HepG2 (cell line): ENCODE results near the gene REPS2. TPM values are rescaled to one million over a fixed set of nuclear protein-coding genes. Genes with fewer than 3 reads are reported as not detected.

Source experiments
- ATAC-seq: fragments of 200-7000 bp; cut with Tn5 transposase; 3 replicates; pipeline ENCODE4 v1.9.1; 2020; ENCODE audit warnings: mild to moderate bottlenecking, moderate library complexity
- BruUV-seq: library from RNA; stranded (reverse); fragments of 400-500 nt; replicated peaks from 2 replicates; lab custom pipeline; 2021; lab: Mats Ljungman, UMichigan
- CTCF ChIA-PET: fragments of 300-600 bp; formaldehyde crosslinking; extraction: SDS; loops from one replicate; lab custom pipeline; 2021; ENCODE audit warnings: low total read pairs, inconsistent platforms, low intra/inter-chr PET ratio; lab: Yijun Ruan, JAX
- POLR2A ChIA-PET: fragments of 350-600 bp; sonication (Branson Sonifier 250); formaldehyde crosslinking; loops from one replicate; lab custom pipeline; 2020; ENCODE audit warnings: antibody characterized with exemption, inconsistent platforms; lab: Yijun Ruan, JAX
- DNase-seq: peaks from one replicate; pipeline ENCODE4 v3.0.0-alpha.2; 2015; ENCODE audit warnings: low spot score
- FAIRE-seq: peaks from 3 replicates; lab custom pipeline; 2011; peaks lifted over from hg19 to GRCh38; lab: Jason Lieb, UNC
- H2AFZ ChIP-seq: one replicate; pipeline ENCODE4 v1.6.1; 2011; ENCODE audit warnings: low read length, inconsistent platforms
- H3K27ac ChIP-seq: fragments of 300-600 bp; 3 replicates; pipeline ENCODE4 v1.8.0; 2011; ENCODE audit warnings: mixed run types, mild to moderate bottlenecking, mixed read lengths, low read length, inconsistent platforms; ENCODE audit not compliant: insufficient read depth; ENCODE audit errors: extremely low read length
- H3K27me3 ChIP-seq, 2 experiments: fragments of 200-600 bp in 1 of 2; 2 replicates in 1 of 2; 3 replicates in 1 of 2; pipeline versions ENCODE4 v1.6.0 to v1.8.0; 2011; ENCODE audit warnings: low read length in 2 of 2, mild to moderate bottlenecking in 2 of 2, moderate library complexity in 2 of 2, inconsistent platforms in 1 of 2; ENCODE audit not compliant: insufficient read depth in 2 of 2, control insufficient read depth in 1 of 2
- H3K36me3 ChIP-seq, 2 experiments: fragments of 200-600 bp in 1 of 2; replicated peaks in 1 of 2; 2 replicates in 1 of 2; 3 replicates in 1 of 2; pipeline versions ENCODE4 v1.5.1 to v1.8.0; 2011; ENCODE audit warnings: low read length in 2 of 2, inconsistent platforms in 1 of 2; ENCODE audit not compliant: insufficient read depth in 2 of 2, control insufficient read depth in 1 of 2
- H3K4me1 ChIP-seq: 2 replicates; pipeline ENCODE4 v1.5.1; 2012; ENCODE audit warnings: low read length, inconsistent platforms; ENCODE audit not compliant: insufficient read depth
- H3K4me2 ChIP-seq: 2 replicates; pipeline ENCODE4 v1.6.0; 2011; ENCODE audit warnings: low read depth, low read length, inconsistent platforms
- H3K4me3 ChIP-seq, 3 experiments: fragments of 200-600 bp in 1 of 3; sonication (generic), shearing (Covaris generic) in 1 of 3; replicated peaks in 1 of 3; 2 replicates each; pipeline ENCODE4 v1.5.1; 2011 to 2016; ENCODE audit warnings: low read length in 3 of 3, inconsistent platforms in 2 of 3, low read depth in 2 of 3, mild to moderate bottlenecking in 2 of 3, control low read depth in 1 of 3, mixed read lengths in 1 of 3; ENCODE audit not compliant: insufficient read depth in 1 of 3
- H3K79me2 ChIP-seq: one replicate; pipeline ENCODE4 v1.6.1; 2011; ENCODE audit warnings: low read length, inconsistent platforms; ENCODE audit not compliant: insufficient read depth
- H3K9ac ChIP-seq: 2 replicates; pipeline ENCODE4 v1.6.0; 2011; ENCODE audit warnings: mild to moderate bottlenecking, low read depth, low read length, inconsistent platforms; ENCODE audit not compliant: insufficient read depth
- H3K9me3 ChIP-seq: 2 replicates; pipeline ENCODE4 v1.5.1; 2012; ENCODE audit warnings: mild to moderate bottlenecking, low read length
- H4K20me1 ChIP-seq: 2 replicates; pipeline ENCODE4 v1.6.0; 2011; ENCODE audit warnings: inconsistent platforms, mild to moderate bottlenecking, low read length, moderate library complexity; ENCODE audit not compliant: insufficient read depth
- ARNTL ChIP-seq: sonication (generic); formaldehyde crosslinking; IDR thresholded peaks from 2 replicates; pipeline ENCODE4 v1.4.0; 2020; ENCODE audit warnings: mild to moderate bottlenecking, missing genetic modification reagents
- CAMTA2 ChIP-seq: sonication (generic); formaldehyde crosslinking; IDR thresholded peaks from 2 replicates; pipeline ENCODE4 v1.4.0; 2020; ENCODE audit warnings: mild to moderate bottlenecking, missing genetic modification reagents, borderline replicate concordance
- CC2D1A ChIP-seq: sonication (generic); formaldehyde crosslinking; IDR thresholded peaks from 2 replicates; pipeline ENCODE4 v1.8.1; 2023; ENCODE audit warnings: mild to moderate bottlenecking, missing genetic modification reagents
- FLYWCH1 ChIP-seq: sonication (generic); formaldehyde crosslinking; IDR thresholded peaks from 2 replicates; pipeline ENCODE4 v1.8.1; 2023; ENCODE audit warnings: mild to moderate bottlenecking, missing genetic modification reagents
- HES4 ChIP-seq: sonication (generic); formaldehyde crosslinking; IDR thresholded peaks from 2 replicates; pipeline ENCODE4 v1.9.0; 2021; ENCODE audit warnings: mild to moderate bottlenecking, missing genetic modification reagents, borderline replicate concordance
- KAT7 ChIP-seq: IDR thresholded peaks from 2 replicates; pipeline ENCODE4 v1.6.1; 2018; ENCODE audit warnings: borderline replicate concordance, missing compliant biosample characterization
- MLLT10 ChIP-seq: sonication (generic); formaldehyde crosslinking; IDR thresholded peaks from 2 replicates; pipeline ENCODE4 v1.4.0; 2020; ENCODE audit warnings: missing genetic modification reagents
- NFIC ChIP-seq: IDR thresholded peaks from 2 replicates; pipeline ENCODE4 v1.6.1; 2012; ENCODE audit warnings: mild to moderate bottlenecking, low read length, inconsistent platforms
- PCBP1 ChIP-seq: fragments of 200-400 bp; formaldehyde crosslinking; IDR thresholded peaks from 2 replicates; pipeline ENCODE4 v1.6.1; 2017; ENCODE audit warnings: mild to moderate bottlenecking, low read depth, low read length, borderline replicate concordance
- POLR2AphosphoS2 ChIP-seq: IDR thresholded peaks from 2 replicates; pipeline ENCODE4 v1.6.1; 2011; ENCODE audit warnings: low read depth, low read length, improper control_type of control experiment
- RAD21 ChIP-seq: fragments of 450-650 bp; formaldehyde crosslinking; IDR thresholded peaks from 2 replicates; pipeline ENCODE4 v1.5.0; 2020; ENCODE audit warnings: mild to moderate bottlenecking
- SUZ12 ChIP-seq: fragments of 150-350 bp; IDR thresholded peaks from 2 replicates; pipeline ENCODE4 v1.6.1; 2014; ENCODE audit warnings: low read depth, low read length
- ZNF335 ChIP-seq: sonication (generic); formaldehyde crosslinking; IDR thresholded peaks from 2 replicates; pipeline ENCODE4 v1.4.0; 2020; ENCODE audit warnings: missing genetic modification reagents
- ZNF44 ChIP-seq: sonication (generic); formaldehyde crosslinking; IDR thresholded peaks from 2 replicates; pipeline ENCODE4 v1.5.1; 2020; ENCODE audit warnings: mild to moderate bottlenecking, missing genetic modification reagents
- ZNF441 ChIP-seq: sonication (generic); formaldehyde crosslinking; IDR thresholded peaks from 2 replicates; pipeline ENCODE4 v1.7.0; 2021; ENCODE audit warnings: missing genetic modification reagents, borderline replicate concordance
- ZNF546 ChIP-seq: sonication (generic); formaldehyde crosslinking; conservative IDR thresholded peaks from 2 replicates; pipeline ENCODE4 v1.8.1; 2023; ENCODE audit warnings: mild to moderate bottlenecking, missing genetic modification reagents
- ZNF556 ChIP-seq: sonication (generic); formaldehyde crosslinking; IDR thresholded peaks from 2 replicates; pipeline ENCODE4 v1.4.0; 2020; ENCODE audit warnings: mild to moderate bottlenecking, missing genetic modification reagents, borderline replicate concordance
- ZNF598 ChIP-seq: sonication (generic); formaldehyde crosslinking; IDR thresholded peaks from 2 replicates; pipeline ENCODE4 v1.5.1; 2020; ENCODE audit warnings: mild to moderate bottlenecking, missing genetic modification reagents, borderline replicate concordance
- WGBS: methylation state at CpG from one replicate; pipeline ENCODE4 v1.1.6; 2017; ENCODE audit warnings: low lambda C conversion rate; 5-methylcytosine and 5-hydroxymethylcytosine counted together
- in situ Hi-C: cut with HindIII; loops from 2 replicates; pipeline ENCODE4 v1.10.0; 2017; ENCODE audit warnings: low pct_unique_long_range_greater_than_20kb; ENCODE audit not compliant: extremely low pct_ligation_motif_present
- intact Hi-C: fragments of 100-400 bp; cut with micrococcal nuclease; formaldehyde crosslinking; loops from one replicate; pipeline ENCODE4 v1.10.0; 2022; ENCODE audit not compliant: unreplicated experiment
- polyA plus RNA-seq, 8 experiments: library from polyadenylated mRNA; depleted of rRNA in 3 of 8; stranded (reverse) in 7 of 8; unstranded in 1 of 8; fragments of >200 nt; fragmentation: Illumina TruSeq in 4 of 8; extraction: Trizol in 4 of 8; gene quantifications; 2 replicates each; pipeline versions ENCODE4 v1.2.1 to v1.2.3, GENCODE V29; 2011 to 2016; ENCODE audit warnings: low read depth in 4 of 8, missing spikeins in 1 of 8, mixed read lengths in 1 of 8; ENCODE audit not compliant: insufficient read depth in 1 of 8
- total RNA-seq, 5 experiments: library from RNA; depleted of rRNA; stranded (reverse); fragments of >200 nt; fragmentation: Illumina TruSeq; extraction: Trizol; gene quantifications; 2 replicates each; pipeline ENCODE4 v1.2.3, GENCODE V29; 2016; ENCODE audit warnings: low read depth in 1 of 5
- TF ChIP-seq, protein P1 (sequence below): sonication (generic); formaldehyde crosslinking; IDR thresholded peaks from 2 replicates; pipeline ENCODE4 v1.8.1; 2023; ENCODE audit warnings: mild to moderate bottlenecking, missing genetic modification reagents
- TF ChIP-seq, protein P2 (sequence below): sonication (generic); formaldehyde crosslinking; IDR thresholded peaks from 2 replicates; pipeline ENCODE4 v1.4.0; 2020; ENCODE audit warnings: missing genetic modification reagents, borderline replicate concordance

The REPS2 gene
- total and polyA plus RNA-seq, 2 of the 13 experiments (the other 11 are each of a cell fraction or from before 2014, with no cell fraction given), result 0.05 to 0.58 TPM

DNA sequence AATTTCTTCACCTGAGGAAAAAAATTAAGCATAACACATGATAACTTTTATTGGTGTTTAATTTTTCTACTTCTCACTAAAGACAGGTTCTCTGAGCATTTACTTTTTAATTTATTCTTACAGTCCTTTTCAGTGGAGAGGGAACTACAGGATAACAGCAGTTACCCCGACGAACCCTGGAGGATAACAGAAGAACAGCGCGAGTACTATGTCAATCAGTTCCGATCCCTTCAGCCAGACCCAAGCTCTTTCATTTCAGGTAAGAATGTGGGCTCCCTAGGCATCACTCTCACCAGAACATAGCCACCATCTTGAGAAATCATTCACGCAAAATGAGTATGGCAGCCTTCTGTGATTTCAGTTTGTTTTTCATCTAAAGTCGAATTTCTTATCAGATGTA, 100.8 kb downstream of the REPS2 start:
- Histone ChIP-seq H3K36me3 (no peaks in the 10 kb centered on the region), H3K79me2 (no peaks in the 10 kb centered on the region), H2AFZ (no peak overlapping the region), H3K4me3 (no peak overlapping the region), H3K4me1 (no peaks in the 10 kb centered on the region), H3K9me3 (no peaks in the 10 kb centered on the region)
- no TSS peak for BruUV-seq
- CTCF ChIA-PET, result interaction anchor here (1.4 to 1.6 kb wide), 3 partner anchors 41 to 221 kb away, joined by 3 to 12 read pairs (median 7); no protein-coding TSS in a partner anchor
- POLR2A ChIA-PET, result no interaction called here
- in situ Hi-C loops, result loop anchor here (10.0 kb wide), 1 partner anchor 222 kb away; no protein-coding TSS in a partner anchor
- 20% methylated on average over 7 of the region's 7 CpGs for WGBS
- TF ChIP-seq NFIC, result no peak
- TF ChIP-seq MLLT10 (CRISPR knock-in tag), result no peak
- no peak for TF ChIP-seq POLR2AphosphoS2
- TF ChIP-seq, protein P1, sequence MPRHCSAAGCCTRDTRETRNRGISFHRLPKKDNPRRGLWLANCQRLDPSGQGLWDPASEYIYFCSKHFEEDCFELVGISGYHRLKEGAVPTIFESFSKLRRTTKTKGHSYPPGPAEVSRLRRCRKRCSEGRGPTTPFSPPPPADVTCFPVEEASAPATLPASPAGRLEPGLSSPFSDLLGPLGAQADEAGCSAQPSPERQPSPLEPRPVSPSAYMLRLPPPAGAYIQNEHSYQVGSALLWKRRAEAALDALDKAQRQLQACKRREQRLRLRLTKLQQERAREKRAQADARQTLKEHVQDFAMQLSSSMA, result no peak
- TF ChIP-seq ZNF546 (CRISPR knock-in tag), result no peak
- no peak for TF ChIP-seq CAMTA2 (CRISPR knock-in tag)
- no peak for TF ChIP-seq ZNF44 (CRISPR knock-in tag)
- TF ChIP-seq, all 625 proteins: peak for 0
- Histone ChIP-seq H3K27me3 (no peaks in the 10 kb centered on the region), H3K27ac (no peak overlapping the region), H4K20me1 (no peaks in the 10 kb centered on the region), H3K9ac (no peak overlapping the region), H3K4me2 (no peak overlapping the region)
- DNase-seq, result no peak
- no peak for FAIRE-seq
- intact Hi-C loops, result loop anchor here (5.0 kb wide), 1 partner anchor 40 kb away; no protein-coding TSS in a partner anchor
- ATAC-seq, result no peak

DNA sequence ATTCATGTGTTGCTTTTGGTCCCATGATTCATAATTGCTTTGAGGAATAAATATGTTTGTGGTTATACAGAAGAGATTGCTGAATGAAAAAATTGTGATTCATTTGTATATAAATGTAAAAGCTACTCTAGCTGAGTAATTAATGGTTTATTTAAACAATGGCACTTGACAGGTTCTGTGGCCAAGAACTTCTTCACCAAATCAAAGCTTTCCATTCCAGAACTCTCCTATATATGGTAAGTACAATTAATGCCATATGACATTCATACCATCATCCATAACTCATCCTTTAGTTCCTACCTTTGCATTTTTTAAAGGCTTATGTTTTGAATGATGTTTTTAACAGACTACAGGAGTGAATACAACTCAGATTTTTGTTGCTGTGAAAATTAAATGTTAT, 105.8 kb downstream of the REPS2 start:
- Histone ChIP-seq H3K27ac (no peak overlapping the region), H3K36me3 (no peaks in the 10 kb centered on the region), H3K9ac (no peak overlapping the region), H4K20me1 (no peaks in the 10 kb centered on the region), H3K27me3 (no peaks in the 10 kb centered on the region), H2AFZ (no peak overlapping the region), H3K9me3 (no peaks in the 10 kb centered on the region), H3K4me3 (no peak overlapping the region), H3K4me1 (no peaks in the 10 kb centered on the region), H3K4me2 (no peak overlapping the region), H3K79me2 (no peaks in the 10 kb centered on the region)
- ChIA-PET CTCF (no interaction called here), POLR2A (no interaction called here)
- no peak for ATAC-seq
- no peak for FAIRE-seq
- no TSS peak for BruUV-seq
- intact Hi-C loops (no loop called here), in situ Hi-C loops (no loop called here)
- DNase-seq, result no peak
- TF ChIP-seq HES4 (CRISPR knock-in tag) (no peak), ZNF335 (no peak), PCBP1 (no peak), KAT7 (no peak), ZNF556 (CRISPR knock-in tag) (no peak), FLYWCH1 (CRISPR knock-in tag) (no peak), ARNTL (CRISPR knock-in tag) (no peak), CC2D1A (no peak), ZNF598 (no peak), RAD21 (CRISPR knock-in tag) (no peak), SUZ12 (no peak), ZNF441 (CRISPR knock-in tag) (no peak)
- TF ChIP-seq, protein P2, sequence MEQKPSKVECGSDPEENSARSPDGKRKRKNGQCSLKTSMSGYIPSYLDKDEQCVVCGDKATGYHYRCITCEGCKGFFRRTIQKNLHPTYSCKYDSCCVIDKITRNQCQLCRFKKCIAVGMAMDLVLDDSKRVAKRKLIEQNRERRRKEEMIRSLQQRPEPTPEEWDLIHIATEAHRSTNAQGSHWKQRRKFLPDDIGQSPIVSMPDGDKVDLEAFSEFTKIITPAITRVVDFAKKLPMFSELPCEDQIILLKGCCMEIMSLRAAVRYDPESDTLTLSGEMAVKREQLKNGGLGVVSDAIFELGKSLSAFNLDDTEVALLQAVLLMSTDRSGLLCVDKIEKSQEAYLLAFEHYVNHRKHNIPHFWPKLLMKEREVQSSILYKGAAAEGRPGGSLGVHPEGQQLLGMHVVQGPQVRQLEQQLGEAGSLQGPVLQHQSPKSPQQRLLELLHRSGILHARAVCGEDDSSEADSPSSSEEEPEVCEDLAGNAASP (CRISPR knock-in tag), result no peak
